Sigmoid colon (tissue), 7 donors: ENCODE results near the gene ACD. TPM values are rescaled to one million over a fixed set of nuclear protein-coding genes. Genes with fewer than 3 reads are reported as not detected.

Experiments
- DNase-seq: peaks from one replicate; pipeline ENCODE4 v3.0.0-alpha.2; 2019
- H3K27ac ChIP-seq, 4 donors: fragments of 200-600 bp; sonication (generic); one replicate each; pipeline ENCODE4 v1.5.1; 2016 to 2019; ENCODE audit warnings: mild to moderate bottlenecking in 1 of 4
- H3K27me3 ChIP-seq, 3 donors: fragments of 200-600 bp; sonication (generic); one replicate each; pipeline ENCODE4 v1.5.1; 2019; ENCODE audit warnings: mild to moderate bottlenecking in 1 of 3
- H3K36me3 ChIP-seq, 4 donors: fragments of 200-600 bp; sonication (generic); one replicate each; pipeline ENCODE4 v1.5.1; 2016 to 2019
- H3K4me1 ChIP-seq, 4 donors: fragments of 200-600 bp; sonication (generic); one replicate each; pipeline ENCODE4 v1.5.1; 2017 to 2019
- H3K4me3 ChIP-seq, 4 donors: fragments of 200-600 bp; sonication (generic); one replicate each; pipeline ENCODE4 v1.5.1; 2017 to 2019; ENCODE audit warnings: mild to moderate bottlenecking in 2 of 4, moderate library complexity in 1 of 4
- H3K9me3 ChIP-seq, 4 donors: fragments of 200-600 bp in 3 of 4; sonication (generic) in 3 of 4; one replicate each; pipeline versions ENCODE4 v1.5.1 to v1.6.1; 2013 to 2019
- CTCF ChIP-seq, 4 experiments: fragments of 450-650 bp in 3 of 4; fragments of 200-600 bp in 1 of 4; IDR thresholded peaks; one replicate each; pipeline ENCODE4 v1.5.1; 2016 to 2019; ENCODE audit warnings: antibody characterized with exemption in 4 of 4, mild to moderate bottlenecking in 3 of 4, moderate library complexity in 2 of 4
- EP300 ChIP-seq, 4 donors: sonication (generic); formaldehyde crosslinking; IDR thresholded peaks; one replicate each; pipeline ENCODE4 v1.6.1; 2017; ENCODE audit warnings: antibody characterized with exemption in 4 of 4
- POLR2A ChIP-seq, 2 donors: fragments of 450-650 bp; IDR thresholded peaks; one replicate each; pipeline ENCODE4 v1.6.1; 2016; ENCODE audit warnings: antibody characterized with exemption in 2 of 2, mild to moderate bottlenecking in 2 of 2, moderate library complexity in 2 of 2
- POLR2AphosphoS5 ChIP-seq, 4 donors: sonication (generic); formaldehyde crosslinking; IDR thresholded peaks; one replicate each; pipeline ENCODE4 v1.6.1; 2017; ENCODE audit warnings: antibody characterized with exemption in 4 of 4
- WGBS, 2 donors: extraction: QIAGEN DNeasy Blood & Tissue Kit; methylation state at CpG; one replicate each; pipeline ENCODE4 v1.1.7; 2013; 5-methylcytosine and 5-hydroxymethylcytosine counted together
- intact Hi-C: fragments of 100-400 bp; cut with DNase I; formaldehyde crosslinking; loops from one replicate; pipeline ENCODE4 v1.15.1; 2023
- polyA plus RNA-seq, 3 donors: library from polyadenylated mRNA; stranded (reverse); fragments of 200-250 nt; gene quantifications; one replicate each; pipeline ENCODE4 v1.2.3, GENCODE V29; 2013
- total RNA-seq, 4 donors: library from RNA; depleted of rRNA; stranded (reverse); fragments of >200 nt; gene quantifications; one replicate each; pipeline ENCODE4 v1.1.0, GENCODE V29; 2016
- donor health status: healthy with polysubstance abuse.
- donor health status: Bipolar disorder and iron deficiency.
- donor health status: healthy.

Gene ACD
- total and polyA plus RNA-seq, 7 donors = 7.4 to 20.6 (median 17.8) TPM

GRCh38 chr16:67647111-67647651 is 12.9 kb downstream of the ACD start:
- no peak for DNase-seq
- Histone ChIP-seq H3K9me3 (peaks cover 0 to 3% (median 0%) of the 10 kb centered on the region in 4 donors), H3K27ac (no peak overlapping the region), H3K4me1 (peaks cover 0 to 24% (median 23%) of the 10 kb centered on the region in 4 donors), H3K27me3 (peaks cover 46 to 80% (median 73%) of the 10 kb centered on the region in 3 donors), H3K4me3 (no peak overlapping the region), H3K36me3 (no peaks in the 10 kb centered on the region)
- WGBS, 2 donors = 57 to 83% methylated on average over 15 of the region's 15 CpGs
- intact Hi-C loops = no loop called here
- TF ChIP-seq POLR2AphosphoS5 (IDR thresholded peaks at IDR 0.05) (no peak), CTCF (IDR thresholded peaks at IDR 0.05) (no peak)

DNA sequence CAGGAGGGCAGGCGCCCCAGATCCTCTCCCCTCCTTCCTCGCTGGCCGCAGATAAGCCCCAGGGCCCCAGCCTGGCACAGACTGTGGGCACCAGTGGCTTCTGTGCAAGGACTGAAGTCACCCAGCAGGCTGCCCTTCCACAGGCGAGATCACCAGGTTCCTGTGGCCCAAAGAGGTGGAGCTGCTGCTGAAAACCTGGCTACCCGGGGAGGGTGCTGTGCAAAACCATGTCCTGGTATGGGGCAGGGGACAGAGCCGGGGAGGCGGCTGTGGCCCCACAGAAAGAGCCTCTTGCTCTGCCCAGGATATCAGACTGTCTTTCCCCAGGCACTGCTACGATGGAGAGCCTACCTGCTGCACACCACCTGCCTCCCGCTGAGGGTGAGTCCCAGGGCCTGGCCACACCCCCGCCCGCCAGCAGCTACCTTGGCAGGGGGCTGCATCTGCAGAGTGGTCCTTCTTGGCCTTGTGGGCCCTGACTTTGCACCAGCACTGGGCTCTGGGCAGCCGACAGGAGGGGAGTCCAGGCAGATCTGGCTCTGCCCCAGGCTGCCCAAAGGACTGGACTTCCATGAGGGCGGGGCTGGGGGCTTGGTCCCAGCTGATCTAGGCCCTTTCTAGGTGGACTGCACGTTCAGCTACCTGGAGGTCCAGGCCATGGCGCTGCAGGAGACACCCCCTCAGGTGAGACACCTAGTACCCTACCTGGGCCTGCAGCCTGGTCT is 14.5 kb downstream of the ACD start:
- H3K27ac ChIP-seq = no peak overlapping the region
- intact Hi-C loops = no loop called here
- TF ChIP-seq CTCF (IDR thresholded peaks at IDR 0.05) (no peak), POLR2A (IDR thresholded peaks at IDR 0.05) (no peak), EP300 (IDR thresholded peaks at IDR 0.05) (no peak), POLR2AphosphoS5 (IDR thresholded peaks at IDR 0.05) (no peak)
- peak overlapping the region in 1 of 4 donors; percentile 38 for H3K4me3 ChIP-seq
- H3K27me3 ChIP-seq = peaks cover 41 to 64% (median 57%) of the 10 kb centered on the region in 3 donors
- peaks cover 0 to 35% (median 30%) of the 10 kb centered on the region in 4 donors for H3K4me1 ChIP-seq
- no peak for DNase-seq
- H3K36me3 ChIP-seq = no peaks in the 10 kb centered on the region
- H3K9me3 ChIP-seq = peaks cover 0 to 3% (median 0%) of the 10 kb centered on the region in 4 donors
- 65 to 69% methylated on average over 15 of the region's 15 CpGs for WGBS, 2 donors

- Histone ChIP-seq H3K27me3 (peaks cover 36 to 48% (median 42%) of the 10 kb centered on the region in 3 donors), H3K27ac (no peak overlapping the region), H3K4me3 (no peak overlapping the region), H3K4me1 (peaks cover 0 to 40% (median 30%) of the 10 kb centered on the region in 4 donors), H3K36me3 (peaks cover 0 to 3% (median under 1%) of the 10 kb centered on the region in 4 donors), H3K9me3 (peaks cover 0 to 3% (median 0%) of the 10 kb centered on the region in 4 donors)
- intact Hi-C loops = loop anchor here (1.0 to 5.0 kb wide), 2 partner anchors 82 to 123 kb away; partner anchors contain the start of gene CTCF
- 81 to 91% methylated on average over 9 of the region's 9 CpGs for WGBS, 2 donors
- DNase-seq = no peak
- TF ChIP-seq EP300 (IDR thresholded peaks at IDR 0.05) = no peak
Observed at GRCh38 chr16:67644038-67644437, 16.0 kb downstream of the ACD start.

GRCh38 chr16:67641779-67642708 is 18.0 kb downstream of the ACD start:
- TF ChIP-seq CTCF (IDR thresholded peaks at IDR 0.05) (no peak), POLR2AphosphoS5 (IDR thresholded peaks at IDR 0.05) (peak; percentile 47 to 84 (median 61))
- no peak overlapping the region for H3K4me3 ChIP-seq
- H3K27ac ChIP-seq = peak overlapping the region; percentile 6 to 51 (median 50)
- peaks cover 7 to 22% (median 14%) of the 10 kb centered on the region in 4 donors for H3K36me3 ChIP-seq
- peak; percentile 89 for DNase-seq
- peaks cover 18 to 29% (median 22%) of the 10 kb centered on the region in 3 donors for H3K27me3 ChIP-seq
- 50 to 72% methylated on average over 10 of the region's 10 CpGs for WGBS, 2 donors
- intact Hi-C loops = loop anchor here (5.0 kb wide), 1 partner anchor 80 kb away; the partner anchor contains the start of gene CTCF
- H3K4me1 ChIP-seq = peaks cover 0 to 32% (median 22%) of the 10 kb centered on the region in 4 donors
- H3K9me3 ChIP-seq = peaks cover 0 to 3% (median 0%) of the 10 kb centered on the region in 4 donors
